CD4-positive, alpha-beta T cell (primary cell): ENCODE results near the gene SEPTIN3. TPM values are rescaled to one million over a fixed set of nuclear protein-coding genes. Genes with fewer than 3 reads are reported as not detected.

Source experiments
- ATAC-seq: fragments of 200-7000 bp; cut with Tn5 transposase; one replicate; pipeline ENCODE4 v1.10.0; 2022; ENCODE audit warnings: mild to moderate bottlenecking; ENCODE audit not compliant: poor library complexity
- CTCF ChIA-PET: fragments of 350-600 bp; sonication (Branson Sonifier 250); formaldehyde crosslinking; loops from one replicate; lab custom pipeline; 2021; ENCODE audit warnings: antibody characterized with exemption, inconsistent platforms; lab: Charles Lee
- POLR2A ChIA-PET: fragments of 350-600 bp; sonication (Branson Sonifier 250); formaldehyde crosslinking; loops from one replicate; lab custom pipeline; 2021; ENCODE audit warnings: antibody characterized with exemption, inconsistent platforms; lab: Charles Lee
- DNase-seq, 14 experiments: peaks; one replicate each; pipeline ENCODE4 v3.0.0-alpha.2; 2013 to 2020; ENCODE audit warnings: mixed read lengths in 2 of 14
- H3K27ac ChIP-seq, 2 donors: one replicate each; pipeline versions ENCODE4 v1.5.1 to v1.7.0; 2013; ENCODE audit warnings: low read length in 2 of 2, low read depth in 1 of 2, mild to moderate bottlenecking in 1 of 2
- H3K27me3 ChIP-seq, 2 experiments: 1 replicate in 1 of 2; 2 replicates in 1 of 2; pipeline versions ENCODE4 v1.6.1 to v1.7.0; 2013; ENCODE audit warnings: low read length in 2 of 2, control low read depth in 1 of 2, mild to moderate bottlenecking in 1 of 2, moderate library complexity in 1 of 2; ENCODE audit not compliant: insufficient read depth in 2 of 2, control insufficient read depth in 1 of 2
- H3K36me3 ChIP-seq: one replicate; pipeline ENCODE4 v1.6.1; 2013; ENCODE audit warnings: low read length, control low read depth; ENCODE audit not compliant: insufficient read depth
- H3K4me1 ChIP-seq: one replicate; pipeline ENCODE4 v1.6.1; 2013; ENCODE audit warnings: low read length, control low read depth; ENCODE audit not compliant: insufficient read depth
- H3K4me3 ChIP-seq: one replicate; pipeline ENCODE4 v1.5.1; 2013; ENCODE audit warnings: mild to moderate bottlenecking, low read length, moderate library complexity
- H3K9me3 ChIP-seq, 2 experiments: 1 replicate in 1 of 2; 2 replicates in 1 of 2; pipeline versions ENCODE4 v1.6.1 to v1.7.0; 2013; ENCODE audit warnings: low read length in 2 of 2, mild to moderate bottlenecking in 2 of 2, control low read depth in 1 of 2, moderate library complexity in 1 of 2; ENCODE audit not compliant: control insufficient read depth in 1 of 2, insufficient read depth in 1 of 2
- H3K27ac Mint-ChIP-seq: one replicate; pipeline ENCODE4 v1.8.0; 2020; ENCODE audit warnings: mixed read lengths
- H3K27me3 Mint-ChIP-seq: one replicate; pipeline ENCODE4 v1.8.0; 2021; ENCODE audit warnings: mixed read lengths
- H3K36me3 Mint-ChIP-seq: one replicate; pipeline ENCODE4 v1.8.0; 2021; ENCODE audit warnings: low read depth, mixed read lengths
- H3K4me1 Mint-ChIP-seq: one replicate; pipeline ENCODE4 v1.8.0; 2021; ENCODE audit warnings: low read depth, mixed read lengths
- H3K4me3 Mint-ChIP-seq: one replicate; pipeline ENCODE4 v1.8.0; 2020; ENCODE audit warnings: mild to moderate bottlenecking, mixed read lengths
- H3K9me3 Mint-ChIP-seq: one replicate; pipeline ENCODE4 v1.8.0; 2020; ENCODE audit warnings: mixed read lengths
- intact Hi-C, 2 experiments: fragments of 100-400 bp; cut with DNase I in 1 of 2; cut with micrococcal nuclease in 1 of 2; formaldehyde crosslinking; loops; one replicate each; pipeline versions ENCODE4 v1.15.1 to v1.9.0; 2023 to 2025; cut with DNase I, micrococcal nuclease
- total RNA-seq, 174 experiments: library from RNA in 2 of 174; stranded (reverse) in 2 of 174; gene quantifications; one replicate each; pipeline ENCODE4 v1.2.3 and lab custom pipeline; 2021 to 2026
- TF ChIP-seq, protein P1 (sequence below): fragments of 200-600 bp; IDR thresholded peaks from one replicate; pipeline ENCODE4 v1.8.0; 2022; ENCODE audit warnings: antibody characterized with exemption, mild to moderate bottlenecking

The SEPTIN3 gene
- total RNA-seq, 2 experiments from 2014 or later: 0.20 to 0.22 TPM

DNA sequence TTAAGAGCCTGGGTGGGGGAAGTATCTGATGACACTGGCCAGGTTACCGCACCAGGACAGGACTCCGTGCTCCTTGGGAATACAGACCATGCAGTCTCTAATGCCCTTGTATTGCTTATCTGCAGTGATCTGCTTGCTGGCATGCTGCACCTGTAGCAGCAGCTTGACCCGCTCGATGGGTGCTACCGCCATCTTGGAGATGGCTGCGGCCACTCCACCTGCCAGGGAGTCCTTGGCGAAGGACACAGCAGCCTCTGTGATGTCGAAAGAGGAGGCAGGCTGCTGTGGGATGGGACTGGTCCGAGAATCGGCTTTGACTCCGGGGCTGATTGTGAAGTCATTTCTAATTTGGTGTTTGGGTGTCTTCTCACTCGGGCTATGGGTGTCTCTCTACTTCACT, 32.5 kb downstream of the SEPTIN3 start:
- Histone ChIP-seq H3K4me1 (peaks cover 23% of the 10 kb centered on the region), H3K9me3 (peaks cover 12 to 34% of the 10 kb centered on the region in 2 experiments), H3K36me3 (no peaks in the 10 kb centered on the region), H3K27me3 (no peaks in the 10 kb centered on the region), H3K27ac (no peak overlapping the region), H3K4me3 (no peak overlapping the region)
- ChIA-PET CTCF (no interaction called here), POLR2A (no interaction called here)
- Mint-ChIP-seq H3K27me3 (no peaks in the 10 kb centered on the region), H3K4me1 (peaks cover 23% of the 10 kb centered on the region), H3K36me3 (peaks cover 16% of the 10 kb centered on the region), H3K9me3 (peaks cover 11% of the 10 kb centered on the region), H3K4me3 (no peak overlapping the region), H3K27ac (no peak overlapping the region)
- intact Hi-C loops: no loop called here
- ATAC-seq: no peak
- DNase-seq: no peak
- TF ChIP-seq, protein P1, sequence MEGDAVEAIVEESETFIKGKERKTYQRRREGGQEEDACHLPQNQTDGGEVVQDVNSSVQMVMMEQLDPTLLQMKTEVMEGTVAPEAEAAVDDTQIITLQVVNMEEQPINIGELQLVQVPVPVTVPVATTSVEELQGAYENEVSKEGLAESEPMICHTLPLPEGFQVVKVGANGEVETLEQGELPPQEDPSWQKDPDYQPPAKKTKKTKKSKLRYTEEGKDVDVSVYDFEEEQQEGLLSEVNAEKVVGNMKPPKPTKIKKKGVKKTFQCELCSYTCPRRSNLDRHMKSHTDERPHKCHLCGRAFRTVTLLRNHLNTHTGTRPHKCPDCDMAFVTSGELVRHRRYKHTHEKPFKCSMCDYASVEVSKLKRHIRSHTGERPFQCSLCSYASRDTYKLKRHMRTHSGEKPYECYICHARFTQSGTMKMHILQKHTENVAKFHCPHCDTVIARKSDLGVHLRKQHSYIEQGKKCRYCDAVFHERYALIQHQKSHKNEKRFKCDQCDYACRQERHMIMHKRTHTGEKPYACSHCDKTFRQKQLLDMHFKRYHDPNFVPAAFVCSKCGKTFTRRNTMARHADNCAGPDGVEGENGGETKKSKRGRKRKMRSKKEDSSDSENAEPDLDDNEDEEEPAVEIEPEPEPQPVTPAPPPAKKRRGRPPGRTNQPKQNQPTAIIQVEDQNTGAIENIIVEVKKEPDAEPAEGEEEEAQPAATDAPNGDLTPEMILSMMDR: no peak

DNA sequence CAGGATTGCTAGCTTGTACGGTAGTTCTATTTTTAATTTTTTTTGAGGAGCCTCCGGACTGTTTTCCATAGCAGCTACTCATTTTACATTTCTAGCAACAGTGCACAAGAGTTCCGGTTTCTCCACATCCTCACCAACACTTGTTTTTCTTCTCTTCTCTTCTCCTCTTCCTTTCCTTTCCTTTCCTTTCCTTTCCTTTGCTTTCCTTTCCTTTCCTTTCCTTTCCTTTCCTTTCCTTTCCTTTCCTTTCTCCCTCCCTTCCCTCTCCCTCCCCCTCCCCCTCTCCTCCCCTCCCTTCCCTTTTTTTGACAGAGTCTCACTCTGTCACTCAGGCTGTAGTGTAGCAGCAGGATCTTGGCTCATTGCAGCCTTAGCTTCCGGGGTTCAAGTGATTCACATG, 38.7 kb downstream of the SEPTIN3 start:
- Histone ChIP-seq H3K9me3 (peaks cover 10 to 35% of the 10 kb centered on the region in 2 experiments), H3K27ac (no peak overlapping the region), H3K4me1 (no peaks in the 10 kb centered on the region), H3K27me3 (no peaks in the 10 kb centered on the region), H3K36me3 (no peaks in the 10 kb centered on the region), H3K4me3 (no peak overlapping the region)
- H3K4me1 Mint-ChIP-seq: no peaks in the 10 kb centered on the region
- no peak for DNase-seq
- ChIA-PET POLR2A (no interaction called here), CTCF (no interaction called here)
- peaks cover 8% of the 10 kb centered on the region for H3K27me3 Mint-ChIP-seq
- intact Hi-C loops: no loop called here
- TF ChIP-seq, protein P1: no peak
- H3K27ac Mint-ChIP-seq: no peak overlapping the region
- no peaks in the 10 kb centered on the region for H3K36me3 Mint-ChIP-seq
- H3K4me3 Mint-ChIP-seq: no peak overlapping the region
- H3K9me3 Mint-ChIP-seq: peaks cover 7% of the 10 kb centered on the region
- no peak for ATAC-seq

DNA sequence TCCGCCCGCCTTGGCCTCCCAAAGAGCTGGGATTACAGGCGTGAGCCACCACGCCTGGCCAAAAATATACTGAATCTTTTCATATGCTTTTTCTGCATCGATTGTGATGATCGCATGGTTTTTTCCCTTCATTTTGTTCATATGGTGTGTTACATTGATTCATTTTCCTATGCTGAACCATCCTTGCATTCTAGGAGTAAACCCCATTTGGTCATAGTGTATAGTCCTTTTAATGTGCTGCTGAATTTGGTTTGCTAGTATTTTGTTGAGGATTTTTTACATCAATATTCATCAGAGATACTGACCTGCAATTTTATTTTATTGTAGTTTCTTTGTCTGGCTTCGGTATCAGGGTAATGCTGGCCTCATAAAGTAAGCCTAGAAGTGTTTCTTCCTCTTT, 41.5 kb downstream of the SEPTIN3 start:
- DNase-seq (no peak), ATAC-seq (no peak)
- no peaks in the 10 kb centered on the region for H3K4me1 Mint-ChIP-seq
- TF ChIP-seq, protein P1: no peak
- Histone ChIP-seq H3K36me3 (no peaks in the 10 kb centered on the region), H3K4me1 (no peaks in the 10 kb centered on the region), H3K9me3 (peaks cover 8 to 22% of the 10 kb centered on the region in 2 experiments), H3K27me3 (no peaks in the 10 kb centered on the region), H3K4me3 (no peak overlapping the region), H3K27ac (no peak overlapping the region)
- ChIA-PET CTCF (no interaction called here), POLR2A (no interaction called here)
- peaks cover 3% of the 10 kb centered on the region for H3K9me3 Mint-ChIP-seq
- H3K27me3 Mint-ChIP-seq: peaks cover 13% of the 10 kb centered on the region
- H3K4me3 Mint-ChIP-seq: no peak overlapping the region
- intact Hi-C loops: no loop called here
- no peaks in the 10 kb centered on the region for H3K36me3 Mint-ChIP-seq
- H3K27ac Mint-ChIP-seq: no peak overlapping the region
